GM19372 (cell line): ENCODE results near the gene XRCC5.
"Not testable (repeated sequence)": the region's sequence is repeated elsewhere in the genome, so short reads cannot be mapped to it uniquely, and the experiment has no call there.

Experiments used
- ATAC-seq: cut with Tn5 transposase; IDR thresholded peaks from one replicate; pipeline ENCODE4 v1.9.1; 2021; ENCODE audit warnings: mild to moderate bottlenecking, low read depth, moderate library complexity; ENCODE audit not compliant: unreplicated experiment

Gene XRCC5

GRCh38 chr2:216108967-216109921 is at the start of gene XRCC5:
TSS of gene XRCC5 (plus strand) at chr2:216109348. CDS start at chr2:216109437, 89 bp downstream.
- peak; percentile 50 for ATAC-seq

- ATAC-seq, result no peak
These were observed 45.0 kb upstream of the XRCC5 start for GRCh38 chr2:216064014-216064630.

DNA sequence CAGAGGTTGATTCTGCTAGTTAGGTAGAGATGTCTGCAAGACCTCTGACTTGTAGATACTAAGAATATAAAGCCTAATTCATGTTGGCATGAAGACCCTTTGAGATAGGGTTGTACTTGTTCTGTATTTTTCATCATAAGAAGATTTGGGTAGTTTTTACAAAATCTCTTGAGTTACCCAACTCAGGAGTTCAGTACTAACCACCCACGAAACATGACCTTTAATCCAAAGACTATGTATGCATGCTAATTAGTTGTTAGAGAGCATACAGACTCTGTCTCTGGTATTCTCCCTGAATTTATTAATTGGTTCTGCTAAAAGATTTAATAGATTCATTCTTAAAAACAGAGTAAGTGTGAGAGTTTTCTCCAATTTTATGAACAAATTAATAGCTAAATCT is 44.5 kb upstream of the XRCC5 start:
- ATAC-seq, result no peak

DNA sequence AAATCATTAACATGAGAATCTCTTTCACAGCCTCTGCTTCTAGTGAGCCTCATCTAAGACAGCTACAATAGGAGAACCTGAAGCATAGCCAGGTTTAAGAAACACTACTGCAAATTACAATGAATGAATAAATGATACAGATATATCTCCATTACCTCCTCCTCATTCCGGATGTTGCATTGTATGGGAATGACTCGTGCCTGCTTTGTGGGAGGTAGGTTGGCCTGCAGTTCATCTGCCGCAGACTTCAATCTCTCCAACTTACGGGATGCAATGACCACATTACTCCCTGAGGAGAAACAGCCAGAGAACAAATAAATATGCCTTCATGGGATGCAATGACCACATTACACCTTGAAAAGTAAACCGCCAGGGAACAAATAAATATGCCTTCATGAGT is 42.9 kb upstream of the XRCC5 start:
- no peak for ATAC-seq

DNA sequence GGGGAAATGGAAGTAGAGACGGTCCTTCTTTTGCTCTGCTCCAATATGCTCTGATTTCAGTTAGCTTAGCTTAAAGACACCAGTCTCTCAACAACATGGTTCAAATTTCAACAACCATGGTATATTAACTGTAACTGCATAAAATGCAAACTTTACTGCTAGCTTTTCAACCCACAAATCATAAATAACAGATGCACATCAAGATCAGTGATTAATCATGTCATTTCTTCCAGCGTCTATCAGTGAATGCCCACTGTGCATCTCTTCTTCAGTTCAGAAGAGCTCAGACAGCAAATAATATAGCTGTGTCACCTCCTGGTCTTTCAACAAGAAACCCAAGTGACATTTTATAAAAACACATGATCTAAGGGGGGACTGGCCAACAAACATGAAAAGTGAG is 40.1 kb upstream of the XRCC5 start:
- no peak for ATAC-seq

DNA sequence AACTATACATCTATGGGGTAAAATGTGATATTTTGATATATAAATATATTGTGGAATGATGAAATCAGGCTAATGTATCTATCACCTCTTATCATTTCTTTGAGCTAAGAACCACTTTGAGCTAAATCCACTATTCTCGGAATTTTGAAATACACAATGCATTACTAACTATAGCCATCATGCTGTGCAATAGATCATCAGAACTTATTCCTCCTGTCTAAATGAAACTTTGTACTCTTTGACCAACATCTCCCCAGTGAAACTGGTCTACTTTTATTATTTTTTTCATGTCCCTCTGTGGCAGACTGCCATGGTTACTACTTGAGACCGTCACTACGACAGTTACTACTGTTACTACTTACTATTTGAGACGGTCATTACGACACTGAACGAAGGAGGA is 39.0 kb upstream of the XRCC5 start:
- ATAC-seq, result no peak

GRCh38 chr2:216071111-216071851 is 37.9 kb upstream of the XRCC5 start:
- no peak for ATAC-seq

DNA sequence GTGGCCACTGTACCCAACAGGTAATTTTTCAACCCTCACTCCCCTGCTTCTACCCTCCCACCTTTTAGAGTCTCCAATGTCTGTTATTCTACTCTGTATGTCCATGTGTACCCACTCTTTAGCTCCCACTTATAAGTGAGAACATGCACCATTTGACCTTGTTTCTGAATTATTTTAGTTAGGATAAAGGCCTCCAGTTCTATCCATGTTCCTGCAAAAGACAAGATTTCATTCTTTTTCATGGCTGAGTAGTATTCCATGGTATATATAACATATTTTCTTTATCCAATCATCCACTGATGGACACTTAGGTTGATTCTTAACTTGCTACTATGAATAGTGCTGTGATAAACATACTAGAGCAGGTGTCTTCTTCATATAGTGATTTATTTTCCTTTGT is 36.7 kb upstream of the XRCC5 start:
- no peak for ATAC-seq

- ATAC-seq, result no peak
These were observed 35.4 kb upstream of the XRCC5 start for GRCh38 chr2:216073773-216074172.

GRCh38 chr2:216074380-216074779 is 34.8 kb upstream of the XRCC5 start:
- no peak for ATAC-seq

GRCh38 chr2:216074794-216075193 is 34.4 kb upstream of the XRCC5 start:
- no peak for ATAC-seq

- ATAC-seq, result no peak
These were observed 33.4 kb upstream of the XRCC5 start for GRCh38 chr2:216075510-216076485.

- ATAC-seq, result no peak
These were observed 30.4 kb upstream of the XRCC5 start for GRCh38 chr2:216078776-216079175.

DNA sequence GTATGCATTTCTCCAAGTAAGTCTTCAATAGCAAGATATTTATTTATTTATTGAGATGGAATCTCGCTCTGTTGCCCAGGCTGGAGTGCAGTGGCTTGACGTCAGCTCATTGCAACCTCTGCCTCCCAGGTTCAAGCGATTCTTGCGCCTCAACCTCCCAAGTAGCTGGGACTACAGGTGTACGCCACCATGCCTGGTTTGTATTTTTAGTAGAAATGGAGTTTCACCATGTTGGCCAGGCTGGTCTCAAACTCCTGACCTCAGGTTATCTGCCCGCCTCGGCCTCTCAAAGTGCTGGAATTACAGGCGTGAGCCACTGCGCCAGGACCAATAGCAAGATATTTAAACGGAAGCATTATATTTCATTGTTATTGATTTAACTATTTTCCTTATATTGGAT is 29.1 kb upstream of the XRCC5 start:
- not testable (repeated sequence) for ATAC-seq

GRCh38 chr2:216081012-216081411 is 28.1 kb upstream of the XRCC5 start:
- ATAC-seq, result no peak

GRCh38 chr2:216081487-216082116 is 27.5 kb upstream of the XRCC5 start, which contains the start of the genes PECR and TMEM169:
TSS of gene PECR (minus strand) at chr2:216081809. CDS start at chr2:216081741, 68 bp downstream.
TSS of gene TMEM169 (plus strand) at chr2:216081919. CDS start at chr2:216095964, 14,045 bp downstream.
- ATAC-seq, result peak; percentile 94

GRCh38 chr2:216082117-216082711 is 26.9 kb upstream of the XRCC5 start:
- ATAC-seq, result no peak

DNA sequence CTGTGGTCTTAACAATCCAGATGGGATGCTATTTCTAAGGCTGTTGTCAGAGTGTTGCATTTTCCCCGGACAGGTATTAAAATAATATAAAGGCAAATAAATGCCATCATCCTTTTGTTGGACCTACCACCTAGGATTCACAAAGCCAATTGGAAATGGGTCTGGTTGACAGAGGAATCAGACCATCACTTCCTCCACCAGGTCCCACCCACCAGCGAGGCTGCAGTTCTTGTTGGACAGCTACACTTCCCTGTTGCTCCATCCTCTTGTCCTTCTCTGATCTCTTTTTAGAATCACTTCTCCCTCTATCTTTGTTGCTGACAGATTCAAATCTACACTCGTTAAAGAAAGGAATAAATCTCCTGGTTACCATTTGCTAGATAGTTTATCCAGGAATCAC is 26.3 kb upstream of the XRCC5 start:
- ATAC-seq, result no peak
